NCI-H2029 treated with DMSO at 0.1 percent for 48 hours (cell line): ENCODE data around the gene PDK2.
A peak's percentile ranks its signal among the peaks of the same experiment; 100 is the strongest.

ENCODE experiments used
- DNase-seq: peaks from one replicate; lab custom pipeline; 2025; lab: John Stamatoyannopoulos, UW

PDK2 gene

DNA sequence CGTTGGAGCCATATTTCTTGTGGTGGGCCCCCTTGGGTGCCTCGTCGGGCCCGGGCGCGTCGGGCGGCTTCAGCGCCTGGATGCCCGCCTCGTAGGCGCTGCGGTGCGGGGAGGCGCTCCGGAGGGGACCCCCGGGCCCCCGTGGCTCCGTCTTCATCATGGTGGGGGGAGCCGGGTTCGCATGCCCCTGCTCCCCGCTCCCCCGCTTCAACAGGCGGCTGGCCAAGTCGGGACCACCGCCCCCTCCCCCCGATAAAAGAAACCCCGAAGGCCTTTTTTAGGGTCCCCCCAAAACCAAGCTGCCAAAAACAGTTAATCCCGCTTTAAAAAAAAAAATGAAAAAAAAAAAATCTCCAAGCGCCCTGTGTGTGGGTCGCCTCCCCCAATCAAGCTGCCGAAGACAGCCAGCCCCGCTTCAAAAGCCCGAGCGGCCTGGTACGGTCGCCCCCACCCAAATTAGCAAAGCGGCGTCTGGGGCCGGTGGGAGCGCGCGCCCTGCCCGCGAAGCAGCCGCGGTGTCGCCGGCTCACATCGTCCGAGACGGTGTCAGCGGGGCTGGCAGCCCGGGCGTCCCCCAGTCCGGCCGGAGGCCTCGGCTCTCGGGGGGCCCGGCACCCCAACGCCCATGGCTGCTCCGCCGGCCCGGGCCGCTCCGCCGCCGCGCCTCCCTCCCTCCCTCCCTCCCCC lies 55.3 kb downstream of the PDK2 start, which contains the start of gene PPP1R9B:
TSS of gene PPP1R9B (minus strand) at position 324 of the 687 bp plus-strand sequence. CDS start at position 160, 164 bp downstream.
- no peak for DNase-seq

DNA sequence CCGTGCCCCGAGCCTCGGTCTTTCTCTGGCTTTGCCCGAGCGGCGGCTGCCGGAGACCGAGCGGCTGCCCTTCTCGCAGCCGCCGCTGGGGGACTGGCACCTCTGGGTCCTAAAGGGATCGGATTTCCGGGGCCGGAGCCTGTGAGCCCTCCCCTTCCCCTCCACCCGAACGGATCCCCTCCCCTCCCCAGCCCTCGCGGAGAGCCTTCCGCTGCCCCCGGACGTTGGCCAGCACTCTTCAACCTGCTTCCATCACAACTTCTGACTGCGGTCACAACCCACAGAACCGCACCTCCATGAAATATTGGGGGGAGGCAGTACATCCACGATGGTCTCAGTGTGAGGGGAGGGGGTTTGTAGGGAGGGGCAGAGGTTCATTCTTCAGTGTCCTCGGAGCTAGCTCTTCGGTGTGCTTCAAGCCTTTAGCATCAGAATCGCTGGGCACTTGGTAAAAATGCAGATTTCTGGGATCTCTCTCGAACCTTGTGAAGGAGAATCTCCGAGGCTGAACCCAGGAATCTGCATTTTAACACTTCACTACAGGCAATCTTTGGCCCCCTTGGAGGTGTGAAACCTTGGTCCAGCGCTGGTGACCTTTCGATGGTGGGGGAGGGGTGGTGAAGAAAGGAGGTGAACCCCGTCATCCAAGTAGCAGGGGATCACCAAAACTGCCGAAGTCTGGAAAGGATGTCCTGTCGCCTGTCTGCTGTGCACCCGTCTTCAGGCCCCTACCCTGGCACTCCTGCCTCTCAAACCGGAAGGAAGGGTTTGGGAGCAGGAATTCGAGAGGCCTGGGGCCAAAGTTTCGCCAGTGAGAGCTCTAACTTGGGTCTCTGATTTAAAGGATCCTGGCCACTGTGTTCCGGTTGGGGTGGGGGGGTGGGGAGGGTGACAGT lies 56.1 kb downstream of the PDK2 start:
- peak; percentile 35 for DNase-seq

DNA sequence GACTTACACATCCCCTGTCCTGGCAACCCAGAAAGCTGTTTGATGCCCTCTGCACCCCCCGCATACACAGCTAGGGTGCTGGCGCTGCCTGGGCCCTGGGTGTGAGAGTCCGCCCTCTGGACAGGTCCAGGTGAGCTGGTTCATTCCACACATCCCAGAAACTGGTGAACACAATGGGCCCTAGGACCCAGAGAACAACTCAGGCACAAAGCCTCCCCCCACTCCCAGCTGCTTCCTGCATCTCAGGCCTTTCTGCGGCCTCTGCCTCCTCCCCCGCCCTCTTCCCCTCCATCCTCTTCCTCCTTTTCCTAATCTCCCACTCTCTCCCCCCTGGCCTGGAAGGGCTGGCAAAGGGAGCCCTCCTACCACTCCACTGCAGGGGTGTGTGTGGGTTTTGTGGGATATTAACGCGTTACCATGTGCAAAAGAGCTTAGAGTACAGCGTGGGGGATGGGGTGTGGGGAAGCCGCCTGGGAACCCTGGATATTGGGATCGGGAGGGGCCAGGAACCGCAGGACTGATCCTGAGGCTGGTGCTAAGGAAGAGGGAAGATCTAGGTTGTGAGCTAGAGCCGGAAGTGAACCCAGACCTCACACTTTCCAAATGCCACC lies 56.9 kb downstream of the PDK2 start:
- DNase-seq = peak; percentile 66

DNA sequence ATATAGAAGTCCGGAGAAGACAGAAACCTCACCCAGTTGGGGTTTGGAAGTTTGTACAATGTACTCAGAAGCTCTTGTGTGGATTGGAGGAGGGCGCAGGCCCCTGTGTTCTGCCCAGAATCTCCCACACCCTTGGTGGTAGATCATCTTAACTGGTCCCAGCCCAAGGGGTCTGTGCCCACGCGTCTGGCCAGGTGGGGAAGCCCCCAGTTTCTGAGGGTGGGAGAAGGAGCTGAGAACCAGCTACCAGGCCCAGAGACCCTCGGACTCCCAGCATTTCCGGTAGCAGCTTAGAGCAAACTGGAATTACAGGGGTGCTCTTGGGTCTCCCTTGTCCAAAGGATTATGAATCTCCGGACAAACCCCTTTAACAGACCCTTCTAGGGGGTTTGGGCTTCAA lies 57.6 kb downstream of the PDK2 start:
- no peak for DNase-seq

DNA sequence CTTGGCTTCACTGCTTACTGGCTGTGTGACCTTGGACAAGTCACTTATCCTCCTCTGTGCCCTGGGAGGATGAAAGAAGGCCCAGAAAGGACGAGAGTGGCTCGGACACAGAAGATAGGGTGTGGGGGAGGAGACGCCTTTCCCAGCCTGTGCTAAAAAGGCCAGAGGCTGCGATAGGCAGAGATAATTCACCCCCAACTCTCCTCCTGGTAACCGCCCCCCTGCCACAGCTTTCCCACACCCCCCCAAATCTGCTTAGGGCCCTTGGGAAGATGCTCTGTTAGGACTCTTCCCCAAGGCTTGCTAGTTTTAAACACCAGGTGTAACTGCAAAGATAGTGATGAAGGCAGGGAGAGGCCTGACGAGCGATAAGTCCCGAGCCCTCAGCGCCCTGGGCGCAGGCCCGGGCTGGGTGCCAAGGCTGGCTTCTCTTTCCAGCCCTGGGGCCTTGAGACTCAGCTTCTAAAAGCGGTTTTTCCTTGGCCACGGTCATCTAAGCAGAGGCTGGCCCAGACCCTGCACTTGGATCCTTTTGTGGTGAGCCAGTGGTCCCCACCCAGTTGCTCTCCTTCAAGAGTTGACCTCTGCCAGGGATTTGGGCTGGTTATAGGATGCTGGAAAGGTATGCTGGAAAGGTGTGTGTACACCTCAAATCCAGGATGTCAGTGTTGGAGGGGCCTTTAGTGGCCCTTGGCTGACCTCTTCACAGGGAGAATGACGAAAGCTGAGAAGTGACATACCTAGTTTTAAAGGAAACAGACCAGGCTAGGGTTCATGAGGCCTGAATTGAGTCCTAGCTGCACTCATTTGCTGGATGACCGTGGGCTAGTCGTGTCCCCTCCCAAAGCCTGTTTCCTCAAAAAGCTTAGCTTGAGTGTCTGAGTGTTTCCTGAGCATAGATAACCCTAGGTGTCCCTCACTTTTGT lies 58.8 kb downstream of the PDK2 start:
- no peak for DNase-seq

DNA sequence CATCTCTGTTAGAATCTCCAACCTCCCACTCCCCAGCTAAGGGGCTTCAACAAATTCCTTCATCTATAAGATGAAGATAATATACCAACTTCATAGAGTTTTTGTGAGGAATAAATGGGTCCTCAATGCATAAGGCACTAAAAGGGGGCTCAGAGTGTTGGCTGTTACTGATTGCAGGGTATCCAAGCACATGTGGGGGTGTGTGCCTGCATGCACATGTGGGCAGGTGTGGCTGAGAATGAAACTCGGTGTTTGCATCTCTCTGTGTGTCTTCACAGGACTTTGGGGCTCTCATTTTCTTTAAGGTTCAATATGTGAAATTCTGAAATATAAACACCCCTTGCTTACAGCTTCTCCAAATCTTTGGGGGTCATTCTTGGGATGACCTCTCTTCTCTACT lies 59.5 kb downstream of the PDK2 start:
- DNase-seq = no peak

DNA sequence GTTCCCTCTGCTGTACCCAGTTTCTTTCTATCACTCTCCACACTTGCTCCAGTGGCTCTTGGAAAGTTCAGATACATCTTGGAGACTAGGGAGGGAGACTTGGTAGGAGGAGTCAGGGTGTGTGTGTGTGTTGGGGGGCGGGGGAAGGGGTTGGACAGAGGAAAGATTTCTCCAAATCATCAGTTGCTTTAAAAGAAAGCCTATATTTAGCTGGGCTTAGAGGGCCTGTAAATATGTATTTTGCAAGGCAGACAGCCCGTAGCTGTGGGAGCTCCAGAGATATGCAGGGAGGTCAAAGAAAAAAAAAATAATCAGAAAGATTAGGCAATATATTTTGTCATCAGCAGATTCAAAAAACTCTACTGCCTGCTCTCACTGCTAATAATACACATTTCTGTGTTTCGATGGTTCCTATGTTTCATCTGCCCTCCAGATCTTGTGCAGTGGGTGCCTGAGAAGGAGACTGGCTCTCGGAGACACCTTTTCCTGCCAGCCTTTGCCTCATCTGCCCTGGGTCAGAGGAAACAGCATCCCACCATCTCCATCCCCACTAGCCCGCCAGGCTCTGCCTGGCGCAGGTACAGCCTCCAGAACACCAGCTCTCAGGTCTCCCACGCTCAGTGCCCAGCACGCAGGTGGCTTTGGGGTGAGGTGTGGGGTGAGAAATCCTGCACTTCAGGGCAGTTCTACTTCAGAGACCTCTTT lies 60.1 kb downstream of the PDK2 start:
- DNase-seq = no peak

DNA sequence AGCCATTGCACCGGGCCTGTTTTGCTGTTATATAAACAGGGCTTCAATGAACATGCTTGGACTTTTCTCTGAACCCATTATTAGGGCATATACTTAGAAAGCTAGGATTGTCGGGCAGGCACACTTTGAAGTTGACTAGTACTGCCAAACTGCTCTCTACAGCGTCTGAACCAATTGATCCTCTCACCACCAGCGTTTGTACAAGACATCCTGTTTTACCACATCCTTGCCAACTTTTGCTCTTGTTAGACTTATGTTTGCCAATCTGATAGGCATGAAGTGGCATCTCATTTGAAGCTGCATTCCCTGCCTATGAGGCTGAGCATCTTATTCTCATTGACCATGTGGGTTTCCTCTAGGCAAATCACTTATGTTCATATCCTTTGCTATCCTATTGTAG lies 62.7 kb downstream of the PDK2 start:
- DNase-seq = no peak

DNA sequence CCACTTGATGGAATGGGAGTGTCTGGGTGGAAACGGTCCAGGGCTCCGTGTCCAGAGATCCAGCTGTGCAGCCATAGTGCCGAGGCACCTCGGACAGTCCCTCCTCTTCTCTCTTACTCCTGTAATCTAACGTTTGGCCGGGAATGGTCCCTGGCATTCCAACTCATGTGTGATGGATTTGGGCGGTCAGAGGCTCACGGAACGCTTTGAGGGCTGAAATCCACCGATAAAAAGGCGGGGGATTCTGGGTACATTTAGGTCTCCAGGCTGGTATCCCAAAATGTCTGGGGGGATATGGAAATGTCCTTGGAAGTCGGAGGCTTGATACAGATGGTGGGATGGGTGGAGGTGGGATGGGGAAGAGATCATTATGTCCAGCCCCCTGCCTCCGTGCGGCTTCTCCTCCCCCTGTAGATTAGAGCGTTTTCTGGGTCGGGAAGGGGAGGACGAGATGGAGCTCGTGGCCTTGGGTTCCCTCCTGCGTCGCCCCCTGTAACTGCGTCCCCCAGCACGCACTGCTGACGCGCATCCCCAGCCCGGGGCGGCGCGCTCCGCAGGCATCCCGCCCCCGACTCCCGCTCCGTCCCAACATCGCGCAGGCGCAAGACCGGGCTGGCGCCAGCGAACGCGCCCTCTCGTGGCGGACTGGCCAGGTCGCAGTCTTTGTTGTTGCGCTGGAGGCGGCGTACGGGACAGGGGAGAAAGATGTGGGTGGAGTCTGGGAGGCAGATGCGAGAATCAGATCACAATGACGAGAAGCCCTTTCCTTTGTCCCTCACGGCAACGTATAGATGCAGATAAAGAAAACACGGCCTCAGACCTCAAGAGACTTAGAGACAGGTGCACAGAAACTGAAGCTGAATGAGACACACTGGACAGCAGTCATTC lies 66.1 kb downstream of the PDK2 start:
- peak; percentile 55 for DNase-seq
